Caki2 (cell line): Measurements from ENCODE around the gene MEGF11. TPM values are rescaled to one million over a fixed set of nuclear protein-coding genes. Genes with fewer than 3 reads are reported as not detected.
A peak's percentile ranks its signal among the peaks of the same experiment; 100 is the strongest.
"Not testable (repeated sequence)": the region's sequence is repeated elsewhere in the genome, so short reads cannot be mapped to it uniquely, and the experiment has no call there.

Experiments
- DNase-seq: peaks from one replicate; pipeline ENCODE4 v3.0.0-alpha.2; 2015; ENCODE audit warnings: low read depth
- in situ Hi-C: cut with HindIII; loops from 2 replicates; pipeline ENCODE4 v1.10.0; 2016; ENCODE audit warnings: low sequenced_read_pairs, low pct_unique_long_range_greater_than_20kb, mixed read lengths
- total RNA-seq: library from RNA; depleted of rRNA; stranded (reverse); fragments of >200 nt; shearing (Covaris generic); gene quantifications from 2 replicates; pipeline ENCODE4 v1.2.3, GENCODE V29; 2014; ENCODE audit warnings: low replicate concordance

The MEGF11 gene
- total RNA-seq, 1 experiment from 2014 or later = not detected

- no peak for DNase-seq
- in situ Hi-C loops = no loop called here
These were observed 256.6 kb downstream of the MEGF11 start for GRCh38 chr15:65996901-65997300.

GRCh38 chr15:65994832-65995231, 258.7 kb downstream of the MEGF11 start:
- DNase-seq = no peak
- in situ Hi-C loops = no loop called here

GRCh38 chr15:65993762-65994161, 259.8 kb downstream of the MEGF11 start:
- no peak for DNase-seq
- in situ Hi-C loops = no loop called here

- in situ Hi-C loops = no loop called here
- no peak for DNase-seq
These were observed 260.3 kb downstream of the MEGF11 start for GRCh38 chr15:65993236-65993635.

GRCh38 chr15:65991721-65992483, 261.6 kb downstream of the MEGF11 start:
- in situ Hi-C loops = no loop called here

GRCh38 chr15:65990298-65990981, 263.1 kb downstream of the MEGF11 start:
- no peak for DNase-seq
- in situ Hi-C loops = no loop called here

More at GRCh38 chr15:65991721-65992483, 261.6 kb downstream of the MEGF11 start:
- DNase-seq = no peak

GRCh38 chr15:65987100-65987499, 266.4 kb downstream of the MEGF11 start:
- DNase-seq = no peak
- in situ Hi-C loops = no loop called here

GRCh38 chr15:65986416-65986815, 267.1 kb downstream of the MEGF11 start:
- DNase-seq = peak; percentile 71
- in situ Hi-C loops = no loop called here

- in situ Hi-C loops = no loop called here
- no peak for DNase-seq
These were observed 268.2 kb downstream of the MEGF11 start for GRCh38 chr15:65985387-65985786.

- in situ Hi-C loops = no loop called here
- no peak for DNase-seq
These were observed 270.8 kb downstream of the MEGF11 start for GRCh38 chr15:65982627-65983322.

GRCh38 chr15:65981837-65982626, 271.5 kb downstream of the MEGF11 start:
- DNase-seq = no peak
- in situ Hi-C loops = no loop called here

GRCh38 chr15:65980824-65981456, 272.6 kb downstream of the MEGF11 start:
- DNase-seq = peak; percentile 41
- in situ Hi-C loops = no loop called here

- no peak for DNase-seq
- in situ Hi-C loops = no loop called here
These were observed 273.7 kb downstream of the MEGF11 start for GRCh38 chr15:65979837-65980236.

- peak; percentile 34 for DNase-seq
- in situ Hi-C loops = no loop called here
These were observed 274.2 kb downstream of the MEGF11 start for GRCh38 chr15:65979316-65979715.

GRCh38 chr15:65978110-65978509, 275.4 kb downstream of the MEGF11 start:
- no peak for DNase-seq
- in situ Hi-C loops = no loop called here

- in situ Hi-C loops, DNase-seq: not testable (repeated sequence)
These were observed 277.4 kb downstream of the MEGF11 start for GRCh38 chr15:65976196-65976595.

GRCh38 chr15:65971741-65971995, 281.9 kb downstream of the MEGF11 start:
- no peak for DNase-seq
- in situ Hi-C loops = no loop called here
